Activated CD8-positive, alpha-beta T cell treated with anti-CD3 and anti-CD28 coated beads for 36 hours (primary cell): Measurements from ENCODE around the gene NHS. TPM values are rescaled to one million over a fixed set of nuclear protein-coding genes. Genes with fewer than 3 reads are reported as not detected.
A peak's percentile ranks its signal among the peaks of the same experiment; 100 is the strongest.

Experiments
- ATAC-seq: fragments of 200-7000 bp; cut with Tn5 transposase; one replicate; pipeline ENCODE4 v1.10.0; 2021; ENCODE audit warnings: mild to moderate bottlenecking, moderate library complexity
- CTCF ChIA-PET: fragments of 350-600 bp; sonication (Branson Sonifier 250); formaldehyde crosslinking; loops from one replicate; lab custom pipeline; 2021; ENCODE audit warnings: antibody characterized with exemption; lab: Charles Lee
- POLR2A ChIA-PET: fragments of 350-600 bp; sonication (Branson Sonifier 250); formaldehyde crosslinking; loops from one replicate; lab custom pipeline; 2021; ENCODE audit warnings: antibody characterized with exemption; lab: Charles Lee
- DNase-seq: peaks from one replicate; pipeline ENCODE4 v3.0.0-alpha.2; 2020
- H3K27ac Mint-ChIP-seq: one replicate; pipeline ENCODE4 v1.8.0; 2021; ENCODE audit warnings: mild to moderate bottlenecking, mixed read lengths
- H3K27me3 Mint-ChIP-seq: one replicate; pipeline ENCODE4 v1.8.0; 2021; ENCODE audit warnings: mixed read lengths
- H3K36me3 Mint-ChIP-seq: one replicate; pipeline ENCODE4 v1.8.0; 2021; ENCODE audit warnings: low read depth, mixed read lengths
- H3K4me1 Mint-ChIP-seq: one replicate; pipeline ENCODE4 v1.8.0; 2021; ENCODE audit warnings: low read depth, mixed read lengths
- H3K4me3 Mint-ChIP-seq: one replicate; pipeline ENCODE4 v1.8.0; 2021; ENCODE audit warnings: mild to moderate bottlenecking, moderate library complexity, mixed read lengths
- H3K9me3 Mint-ChIP-seq: one replicate; pipeline ENCODE4 v1.8.0; 2021; ENCODE audit warnings: mixed read lengths
- CTCF ChIP-seq: fragments of 200-600 bp; IDR thresholded peaks from one replicate; pipeline ENCODE4 v1.8.0; 2022; ENCODE audit warnings: antibody characterized with exemption, mild to moderate bottlenecking
- intact Hi-C: fragments of 100-400 bp; cut with micrococcal nuclease; formaldehyde crosslinking; loops from one replicate; pipeline ENCODE4 v1.10.0; 2022
- total RNA-seq, 2 experiments: library from RNA; stranded (reverse); gene quantifications; one replicate each; pipeline ENCODE4 v1.2.3, GENCODE V29; 2021

Gene NHS
- total RNA-seq, 2 experiments from 2014 or later, result 6.9 to 7.3 TPM

GRCh38 chrX:17605676-17606075 lies 230.7 kb downstream of the NHS start:
- DNase-seq, result no peak
- TF ChIP-seq CTCF, result no peak
- Mint-ChIP-seq H3K27me3 (no peaks in the 10 kb centered on the region), H3K36me3 (no peaks in the 10 kb centered on the region), H3K4me3 (no peak overlapping the region), H3K4me1 (no peaks in the 10 kb centered on the region), H3K27ac (no peak overlapping the region), H3K9me3 (no peaks in the 10 kb centered on the region)
- intact Hi-C loops, result no loop called here
- ChIA-PET CTCF (no interaction called here), POLR2A (no interaction called here)
- ATAC-seq, result no peak

GRCh38 chrX:17606231-17606630 lies 231.2 kb downstream of the NHS start:
- ATAC-seq (no peak), DNase-seq (no peak)
- no peak overlapping the region for H3K4me3 Mint-ChIP-seq
- no peaks in the 10 kb centered on the region for H3K27me3 Mint-ChIP-seq
- no peaks in the 10 kb centered on the region for H3K4me1 Mint-ChIP-seq
- TF ChIP-seq CTCF, result no peak
- POLR2A ChIA-PET, result no interaction called here
- no peak overlapping the region for H3K27ac Mint-ChIP-seq
- intact Hi-C loops, result no loop called here
- CTCF ChIA-PET, result no interaction called here
- no peaks in the 10 kb centered on the region for H3K36me3 Mint-ChIP-seq
- no peaks in the 10 kb centered on the region for H3K9me3 Mint-ChIP-seq

- no peak overlapping the region for H3K4me3 Mint-ChIP-seq
- H3K36me3 Mint-ChIP-seq, result no peaks in the 10 kb centered on the region
- peaks cover 7% of the 10 kb centered on the region for H3K4me1 Mint-ChIP-seq
- ATAC-seq (no peak), DNase-seq (no peak)
- ChIA-PET POLR2A (no interaction called here), CTCF (no interaction called here)
- intact Hi-C loops, result no loop called here
- H3K27ac Mint-ChIP-seq, result no peak overlapping the region
- no peak for TF ChIP-seq CTCF
- no peaks in the 10 kb centered on the region for H3K9me3 Mint-ChIP-seq
- no peaks in the 10 kb centered on the region for H3K27me3 Mint-ChIP-seq
Observed at GRCh38 chrX:17608888-17609287, 233.9 kb downstream of the NHS start.

- no peak for TF ChIP-seq CTCF
- Mint-ChIP-seq H3K4me1 (peaks cover 16% of the 10 kb centered on the region), H3K9me3 (no peaks in the 10 kb centered on the region), H3K27me3 (no peaks in the 10 kb centered on the region), H3K36me3 (no peaks in the 10 kb centered on the region), H3K27ac (no peak overlapping the region), H3K4me3 (no peak overlapping the region)
- ATAC-seq, result no peak
- DNase-seq, result no peak
- ChIA-PET POLR2A (no interaction called here), CTCF (no interaction called here)
- intact Hi-C loops, result no loop called here
Observed at GRCh38 chrX:17610788-17611187, 235.8 kb downstream of the NHS start.

GRCh38 chrX:17613979-17614588 lies 239.1 kb downstream of the NHS start:
- TF ChIP-seq CTCF, result no peak
- Mint-ChIP-seq H3K4me1 (peaks cover 16% of the 10 kb centered on the region), H3K4me3 (no peak overlapping the region), H3K27me3 (no peaks in the 10 kb centered on the region), H3K36me3 (no peaks in the 10 kb centered on the region), H3K27ac (no peak overlapping the region), H3K9me3 (no peaks in the 10 kb centered on the region)
- ChIA-PET CTCF (no interaction called here), POLR2A (no interaction called here)
- DNase-seq, result peak; percentile 24
- ATAC-seq, result peak; percentile 45
- intact Hi-C loops, result no loop called here
